Stimulated activated CD4-positive, alpha-beta T cell treated with anti-CD3 and anti-CD28 coated beads, Interleukin-2, amount 100 ng/mL, for 48 hours (primary cell): Measurements from ENCODE around the gene YIPF5.

Source experiments
- DNase-seq, 2 donors: peaks; one replicate each; pipeline ENCODE4 v3.0.0-alpha.2; 2020

The YIPF5 gene

DNA sequence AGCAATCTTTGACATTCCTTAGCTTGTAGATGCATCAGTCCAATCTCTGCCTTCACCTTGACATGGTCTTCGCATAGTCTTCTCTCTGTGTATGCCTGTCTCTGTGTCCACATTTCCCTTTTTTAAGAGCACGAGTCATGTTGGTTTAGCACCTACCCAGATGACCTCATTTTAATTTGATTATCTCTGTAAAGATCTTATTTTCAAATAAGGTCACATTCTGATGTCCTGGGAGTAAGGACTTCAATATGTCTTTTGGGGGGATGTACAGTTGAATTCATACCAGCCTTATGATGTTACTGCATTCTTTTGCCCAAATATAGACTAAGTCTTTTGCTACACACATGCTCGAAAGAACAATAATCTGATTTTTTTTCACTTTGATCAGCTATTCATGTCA, 7.1 kb upstream of the YIPF5 start:
- DNase-seq, result no peak

GRCh38 chr5:144173766-144174165, 3.3 kb upstream of the YIPF5 start:
- DNase-seq, result no peak

GRCh38 chr5:144169904-144170275, 569 bp downstream of the YIPF5 start:
- no peak for DNase-seq

DNA sequence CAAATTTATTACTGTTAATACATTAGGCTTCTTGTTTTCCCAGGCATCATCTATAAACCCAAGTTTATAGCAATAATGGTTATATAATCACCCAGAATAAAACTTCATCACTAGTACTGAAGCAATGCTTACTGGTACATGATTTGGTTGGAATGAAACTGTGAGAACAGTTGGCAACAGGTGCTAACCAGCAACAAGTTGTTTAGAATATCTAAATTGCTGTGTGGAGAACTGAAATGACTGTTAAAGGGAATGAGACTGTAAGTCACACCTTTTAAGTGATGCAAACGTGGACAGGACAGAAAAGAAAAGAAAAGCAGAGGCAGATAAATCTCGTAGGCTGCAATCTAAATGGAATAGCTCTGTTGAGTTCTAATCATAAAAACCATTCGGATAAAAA, 2.5 kb downstream of the YIPF5 start:
- DNase-seq, result no peak

DNA sequence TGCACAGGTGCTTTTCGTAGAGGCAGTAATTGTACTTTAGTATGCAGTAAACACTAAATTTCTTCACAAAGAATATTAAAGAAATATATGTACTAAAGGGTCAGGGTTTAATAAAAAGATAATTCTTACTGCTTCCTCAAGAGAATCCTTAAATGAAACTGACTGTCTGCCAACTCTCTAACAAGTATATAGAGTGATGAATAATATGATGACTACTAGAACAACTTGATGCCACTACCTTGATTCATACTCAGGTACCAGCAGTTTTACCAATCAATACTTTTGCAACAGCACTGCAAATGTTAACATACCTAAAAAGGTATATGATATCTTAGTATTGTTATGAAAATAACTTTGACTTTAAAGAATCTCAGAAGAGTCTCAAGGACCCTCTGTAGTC, 3.8 kb downstream of the YIPF5 start:
- no peak for DNase-seq

GRCh38 chr5:144162686-144163085, 7.8 kb downstream of the YIPF5 start:
- DNase-seq, result no peak

DNA sequence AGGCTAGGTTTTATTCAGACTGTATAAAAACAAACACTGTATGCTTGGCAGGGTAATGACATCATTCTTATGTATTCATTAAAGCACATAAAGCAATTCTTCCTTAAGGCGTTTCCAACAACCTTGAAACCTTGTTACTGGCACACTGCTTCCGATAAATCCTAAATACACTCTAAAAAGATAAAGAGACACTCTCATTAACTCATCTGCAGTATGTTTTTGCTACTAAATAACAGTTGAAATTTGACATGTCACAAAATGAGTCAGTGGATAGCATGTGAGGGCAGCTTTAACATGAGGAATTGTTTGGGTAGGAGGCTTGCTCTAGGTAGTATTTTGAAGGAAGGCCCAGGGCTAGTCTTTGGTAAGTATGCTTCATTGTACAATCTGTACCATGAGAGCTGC, 13.7 kb downstream of the YIPF5 start:
- DNase-seq, result no peak

DNA sequence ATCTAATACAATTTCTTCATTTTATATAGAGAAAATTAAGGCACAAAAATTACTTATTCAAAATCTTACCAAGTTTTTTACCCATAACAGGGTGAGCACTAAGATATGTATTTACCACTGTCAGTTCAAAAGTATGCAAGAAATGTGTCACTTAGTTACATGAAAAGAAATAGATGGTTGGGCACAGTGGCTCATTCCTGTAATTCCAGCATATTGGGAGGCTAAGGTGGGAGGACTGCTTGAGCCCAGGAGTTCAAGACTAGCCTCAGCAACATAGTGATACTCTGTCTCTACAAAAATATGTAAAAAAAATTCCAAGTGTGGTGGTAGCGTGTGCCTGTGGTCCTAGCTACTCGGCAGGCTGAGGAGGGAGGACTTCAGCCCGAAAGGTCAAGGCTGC, 19.4 kb downstream of the YIPF5 start:
- no peak for DNase-seq

- DNase-seq, result no peak
These were observed 25.3 kb downstream of the YIPF5 start for GRCh38 chr5:144144956-144145751.

DNA sequence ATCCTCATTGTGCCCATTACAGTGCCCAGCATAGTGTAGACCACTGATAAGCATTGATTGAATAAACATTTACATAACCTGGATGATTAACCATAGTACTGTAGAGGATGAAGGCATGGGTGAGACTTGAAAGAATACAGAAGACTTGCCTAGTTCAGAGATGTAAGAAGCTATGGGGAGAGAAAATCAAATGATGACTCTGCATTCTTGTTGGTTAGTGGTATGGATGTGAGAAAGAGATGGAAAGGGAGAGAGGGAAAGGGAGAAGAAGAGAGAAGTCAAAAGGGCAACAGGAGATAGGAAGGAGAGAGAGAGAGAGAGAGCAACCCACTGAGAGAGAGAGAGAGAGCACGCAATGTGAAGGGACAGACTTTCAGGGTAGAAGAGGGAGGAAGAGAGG, 26.8 kb downstream of the YIPF5 start:
- no peak for DNase-seq

DNA sequence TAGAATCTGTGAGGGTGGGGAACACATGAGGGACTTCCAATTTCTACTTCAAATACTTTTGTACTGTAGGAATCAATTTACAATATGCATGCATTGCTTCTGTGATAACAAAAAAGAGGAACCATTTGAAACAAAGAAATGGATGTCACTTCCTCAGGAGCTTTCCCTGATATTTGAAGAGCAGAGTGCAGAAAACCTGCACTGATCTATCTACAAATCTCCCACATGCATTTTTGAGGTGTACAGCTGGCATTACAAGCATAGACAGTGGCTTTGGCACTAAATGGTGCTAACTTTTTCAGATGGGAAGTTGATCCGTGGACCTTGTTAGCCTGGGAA, 27.7 kb downstream of the YIPF5 start:
- no peak for DNase-seq

DNA sequence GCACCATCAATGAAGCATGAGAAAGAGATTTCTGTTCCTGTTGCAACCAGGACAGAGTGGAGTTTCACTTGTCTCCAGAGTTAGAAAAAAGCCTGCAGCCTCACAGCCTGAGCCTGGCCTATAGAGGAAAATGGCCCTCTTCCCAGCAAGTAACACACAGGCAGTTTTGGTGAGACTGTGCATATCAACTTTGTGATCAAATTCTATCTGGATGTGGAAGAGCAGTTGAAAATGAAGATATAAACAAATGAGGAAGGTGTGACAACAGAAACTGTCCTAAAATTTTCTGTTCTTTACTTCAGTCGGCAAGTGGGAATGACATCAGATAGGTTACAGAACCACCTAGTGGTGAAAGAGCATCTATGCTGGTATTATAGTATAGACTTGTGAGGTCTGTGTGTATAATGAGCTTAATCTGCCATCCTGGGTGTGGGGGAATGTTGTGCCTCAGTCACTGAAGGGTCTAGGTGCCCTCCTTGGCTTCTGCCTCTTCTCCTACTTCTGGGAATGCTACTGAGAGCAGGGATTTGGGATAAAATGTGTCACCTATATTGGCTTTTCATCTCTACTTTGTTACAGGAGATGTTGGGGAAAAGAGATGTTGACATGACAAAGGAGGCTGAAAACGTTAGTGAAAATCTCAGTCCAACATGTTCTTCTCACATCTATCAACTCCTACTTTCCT, 28.2 kb downstream of the YIPF5 start:
- no peak for DNase-seq

DNA sequence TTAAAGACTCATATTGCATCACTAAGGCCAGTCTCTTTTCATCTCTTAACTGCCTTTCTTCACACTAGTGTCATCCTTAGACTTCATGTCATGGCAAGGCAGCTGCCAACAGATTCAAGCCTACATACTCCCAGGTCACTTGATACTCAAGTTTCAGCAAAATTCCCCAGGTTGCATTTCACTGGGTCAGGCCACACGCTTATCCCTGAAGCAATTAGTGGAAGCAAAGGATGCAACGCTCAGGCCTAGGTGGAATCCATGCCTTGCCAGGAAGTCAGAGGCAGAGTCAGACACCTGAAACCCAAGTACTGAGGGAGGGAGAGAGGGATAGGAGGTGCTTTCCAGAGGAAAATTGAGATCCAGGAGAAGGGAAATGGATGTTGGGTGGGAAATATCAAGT, 28.9 kb downstream of the YIPF5 start:
- no peak for DNase-seq

DNA sequence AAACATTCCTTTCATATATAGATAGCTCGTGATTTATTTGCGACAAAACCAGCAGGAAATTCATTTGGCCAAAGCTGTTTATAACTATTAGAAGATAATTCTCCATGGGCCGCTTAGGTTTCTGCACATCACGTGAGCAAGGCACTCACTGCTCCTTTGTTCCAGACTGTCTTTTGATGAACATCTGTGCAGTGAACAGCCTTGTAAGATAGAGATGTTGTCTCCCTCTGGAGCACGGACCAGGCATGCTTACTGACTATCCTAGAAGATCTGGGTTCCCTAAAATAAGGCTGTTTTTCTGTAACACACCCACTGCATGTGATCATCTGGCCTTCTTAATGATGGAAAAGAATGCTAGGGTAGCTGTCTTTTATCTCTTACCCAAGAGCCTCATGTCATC, 30.9 kb downstream of the YIPF5 start:
- DNase-seq, result no peak

GRCh38 chr5:144135113-144135762, 35.2 kb downstream of the YIPF5 start:
- no peak for DNase-seq

GRCh38 chr5:144134194-144134826, 36.1 kb downstream of the YIPF5 start:
- no peak for DNase-seq

- DNase-seq, result no peak
These were observed 37.3 kb downstream of the YIPF5 start for GRCh38 chr5:144133050-144133633.

DNA sequence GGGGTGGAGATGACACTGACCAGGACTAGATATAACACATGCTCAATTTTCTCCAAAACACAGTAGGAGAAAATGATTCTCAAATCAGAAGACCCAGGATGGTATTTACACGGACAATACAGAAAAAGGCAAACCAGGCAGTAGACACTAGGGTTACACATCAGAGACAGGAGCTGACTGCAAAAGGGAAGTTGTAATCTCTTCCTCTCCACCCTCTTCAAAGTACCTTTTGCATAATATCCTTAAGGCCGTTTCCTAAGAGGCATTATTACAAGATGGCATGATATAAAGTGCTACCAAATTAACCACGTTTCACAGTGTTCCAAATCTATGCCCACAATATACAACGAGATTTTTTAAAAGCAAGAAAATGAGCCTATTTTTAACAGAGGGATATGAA, 39.2 kb downstream of the YIPF5 start:
- no peak for DNase-seq

- DNase-seq, result no peak
These were observed 40.2 kb downstream of the YIPF5 start for GRCh38 chr5:144130306-144130705.

DNA sequence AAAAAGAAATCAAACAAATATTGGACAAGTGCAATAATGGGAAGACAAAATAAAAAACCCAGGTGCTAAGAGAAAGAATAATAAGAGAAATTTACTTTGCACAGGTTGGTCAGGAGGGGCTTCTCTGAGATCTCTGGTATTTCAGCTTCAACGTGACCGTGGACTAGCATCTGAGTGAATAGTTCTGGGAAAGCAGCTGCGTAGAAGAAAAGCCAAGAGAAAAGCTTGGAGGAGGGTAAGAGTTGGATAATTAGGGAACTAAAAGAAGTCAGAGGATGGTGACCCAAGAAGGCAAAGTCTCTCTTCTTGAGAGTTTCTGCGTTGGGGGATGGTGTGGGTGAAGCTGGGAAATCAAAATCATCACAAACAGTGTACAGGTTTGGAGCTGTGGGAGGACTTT, 41.6 kb downstream of the YIPF5 start:
- DNase-seq, result no peak

GRCh38 chr5:144126707-144127106, 43.8 kb downstream of the YIPF5 start:
- DNase-seq, result no peak

DNA sequence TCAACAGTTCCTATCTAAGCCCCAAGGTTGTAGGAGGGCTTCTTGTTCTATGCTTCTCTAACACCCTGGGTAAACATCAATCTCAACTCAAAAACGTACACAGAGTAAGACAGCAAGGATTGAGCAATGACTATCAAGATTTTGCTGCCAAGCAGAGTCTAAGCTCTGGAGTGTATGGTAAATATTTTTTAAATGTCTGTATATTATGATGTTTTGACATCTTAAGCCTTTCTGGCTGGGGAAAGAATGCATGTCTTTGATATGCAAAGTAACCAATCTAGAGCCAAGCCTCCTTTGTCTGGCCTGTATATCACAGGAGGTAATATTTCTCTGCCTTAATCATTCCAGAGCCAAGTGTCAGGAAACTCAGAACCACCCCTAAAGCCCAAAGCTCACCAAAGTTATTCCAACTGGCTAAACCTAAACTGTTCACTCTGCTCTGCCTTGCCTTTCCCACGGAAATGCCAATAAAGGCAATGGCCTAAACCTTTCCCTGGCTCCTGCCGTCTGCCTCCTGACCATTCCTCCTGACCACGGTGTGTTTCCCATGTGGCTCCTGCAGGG, 45.2 kb downstream of the YIPF5 start:
- DNase-seq, result no peak

GRCh38 chr5:144122641-144123040, 47.8 kb downstream of the YIPF5 start:
- DNase-seq, result no peak
